Panc1 (cell line): Measurements from ENCODE around the gene FNDC10. TPM values are rescaled to one million over a fixed set of nuclear protein-coding genes. Genes with fewer than 3 reads are reported as not detected.

Experiments used
- ATAC-seq: fragments of 200-7000 bp; cut with Tn5 transposase; 2 replicates; pipeline ENCODE4 v1.9.1; 2020; ENCODE audit warnings: mild to moderate bottlenecking, moderate library complexity
- BruUV-seq: library from RNA; stranded (reverse); fragments of 400-500 nt; replicated peaks from 2 replicates; lab custom pipeline; 2021; lab: Mats Ljungman, UMichigan
- CTCF ChIA-PET: fragments of 300-600 bp; sonication (Branson Sonifier 250); formaldehyde crosslinking; loops from one replicate; lab custom pipeline; 2022; ENCODE audit warnings: antibody characterized with exemption; lab: Charles Lee
- POLR2A ChIA-PET: fragments of 300-600 bp; sonication (Branson Sonifier 250); formaldehyde crosslinking; loops from one replicate; lab custom pipeline; 2022; ENCODE audit warnings: antibody characterized with exemption; lab: Charles Lee
- DNase-seq: peaks from one replicate; pipeline ENCODE4 v3.0.0-alpha.2; 2010; ENCODE audit warnings: low read depth, low spot score
- H3K27ac ChIP-seq: 2 replicates; pipeline ENCODE4 v1.5.1; 2011; ENCODE audit warnings: mild to moderate bottlenecking, low read length, inconsistent platforms
- H3K27me3 ChIP-seq: fragments of 200-500 bp; sonication (Bioruptor generic); 2 replicates; pipeline ENCODE4 v1.6.0; 2014; ENCODE audit warnings: low read length, inconsistent platforms; ENCODE audit not compliant: control insufficient read depth, insufficient read depth
- H3K36me3 ChIP-seq: fragments of 200-500 bp; sonication (Bioruptor generic); 2 replicates; pipeline ENCODE4 v1.5.1; 2014; ENCODE audit warnings: inconsistent platforms, mild to moderate bottlenecking, low read length, moderate library complexity; ENCODE audit not compliant: control insufficient read depth, insufficient read depth
- H3K4me1 ChIP-seq: 2 replicates; pipeline ENCODE4 v1.5.1; 2011; ENCODE audit warnings: inconsistent platforms, mild to moderate bottlenecking, low read length, moderate library complexity; ENCODE audit not compliant: control insufficient read depth, insufficient read depth
- H3K4me3 ChIP-seq, 2 experiments: 2 replicates each; pipeline ENCODE4 v1.5.1; 2011 to 2012; ENCODE audit warnings: low read depth in 2 of 2, low read length in 2 of 2, mild to moderate bottlenecking in 2 of 2, inconsistent platforms in 1 of 2, moderate library complexity in 1 of 2
- H3K9me3 ChIP-seq: fragments of 200-500 bp; sonication (Bioruptor generic); 2 replicates; pipeline ENCODE4 v1.5.1; 2014; ENCODE audit warnings: low read depth, mild to moderate bottlenecking, inconsistent platforms, low read length, moderate library complexity; ENCODE audit not compliant: control insufficient read depth, insufficient read depth
- POLR2AphosphoS5 ChIP-seq: IDR thresholded peaks from 2 replicates; pipeline ENCODE4 v1.6.1; 2012; ENCODE audit warnings: mild to moderate bottlenecking, low read depth, low read length, moderate library complexity
- REST ChIP-seq, 2 experiments: IDR thresholded peaks; 2 replicates each; pipeline ENCODE4 v1.6.1; 2011 to 2012; ENCODE audit warnings: low read depth in 2 of 2, control low read depth in 1 of 2, low read length in 1 of 2, mild to moderate bottlenecking in 1 of 2, moderate library complexity in 1 of 2; ENCODE audit not compliant: insufficient read depth in 1 of 2
- SIN3A ChIP-seq: IDR thresholded peaks from 2 replicates; pipeline ENCODE4 v1.6.1; 2012; ENCODE audit warnings: low read depth, mild to moderate bottlenecking, low read length, moderate library complexity, borderline replicate concordance; ENCODE audit not compliant: insufficient read depth
- TCF7L2 ChIP-seq: IDR thresholded peaks from 2 replicates; pipeline ENCODE4 v1.6.1; 2011; ENCODE audit warnings: mild to moderate bottlenecking, low read depth, low read length, inconsistent platforms
- in situ Hi-C: cut with HindIII; loops from 2 replicates; pipeline ENCODE4 v1.10.0; 2016; ENCODE audit warnings: low sequenced_read_pairs, low pct_unique_long_range_greater_than_20kb
- intact Hi-C: fragments of 100-400 bp; cut with micrococcal nuclease; formaldehyde crosslinking; loops from one replicate; pipeline ENCODE4 v1.10.0; 2022; ENCODE audit not compliant: unreplicated experiment
- total RNA-seq: library from RNA; stranded (reverse); gene quantifications from one replicate; pipeline ENCODE4 v1.2.1, GENCODE V29; 2021; ENCODE audit not compliant: unreplicated experiment
- TF ChIP-seq, protein P1 (sequence below): fragments of 450-650 bp; IDR thresholded peaks from 2 replicates; pipeline ENCODE4 v1.5.1; 2017; ENCODE audit warnings: mild to moderate bottlenecking

FNDC10 gene
- total RNA-seq, 1 experiment from 2014 or later: 16.2 TPM

- intact Hi-C loops: no loop called here
- TF ChIP-seq POLR2AphosphoS5 (no peak), REST (IDR thresholded peaks at IDR 0.05; ENCODE audit: insufficient read depth in 1 of 2, low read depth in 2 of 2, low read length in 1 of 2) (no peak), TCF7L2 (no peak), SIN3A (no peak)
- TF ChIP-seq, protein P1, sequence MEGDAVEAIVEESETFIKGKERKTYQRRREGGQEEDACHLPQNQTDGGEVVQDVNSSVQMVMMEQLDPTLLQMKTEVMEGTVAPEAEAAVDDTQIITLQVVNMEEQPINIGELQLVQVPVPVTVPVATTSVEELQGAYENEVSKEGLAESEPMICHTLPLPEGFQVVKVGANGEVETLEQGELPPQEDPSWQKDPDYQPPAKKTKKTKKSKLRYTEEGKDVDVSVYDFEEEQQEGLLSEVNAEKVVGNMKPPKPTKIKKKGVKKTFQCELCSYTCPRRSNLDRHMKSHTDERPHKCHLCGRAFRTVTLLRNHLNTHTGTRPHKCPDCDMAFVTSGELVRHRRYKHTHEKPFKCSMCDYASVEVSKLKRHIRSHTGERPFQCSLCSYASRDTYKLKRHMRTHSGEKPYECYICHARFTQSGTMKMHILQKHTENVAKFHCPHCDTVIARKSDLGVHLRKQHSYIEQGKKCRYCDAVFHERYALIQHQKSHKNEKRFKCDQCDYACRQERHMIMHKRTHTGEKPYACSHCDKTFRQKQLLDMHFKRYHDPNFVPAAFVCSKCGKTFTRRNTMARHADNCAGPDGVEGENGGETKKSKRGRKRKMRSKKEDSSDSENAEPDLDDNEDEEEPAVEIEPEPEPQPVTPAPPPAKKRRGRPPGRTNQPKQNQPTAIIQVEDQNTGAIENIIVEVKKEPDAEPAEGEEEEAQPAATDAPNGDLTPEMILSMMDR: no peak
- ChIA-PET POLR2A (no interaction called here), CTCF (interaction anchor here (0.5 kb wide), 1 partner anchor 18 kb away, joined by 6 read pairs; no protein-coding TSS in a partner anchor)
- no TSS peak for BruUV-seq
- H3K27ac ChIP-seq: no peak overlapping the region
- in situ Hi-C loops: no loop called here
- ATAC-seq: no peak
- DNase-seq: no peak
- no peaks in the 10 kb centered on the region for H3K4me1 ChIP-seq
- no peaks in the 10 kb centered on the region for H3K27me3 ChIP-seq
- no peak overlapping the region for H3K4me3 ChIP-seq
- no peaks in the 10 kb centered on the region for H3K36me3 ChIP-seq
- H3K9me3 ChIP-seq: no peaks in the 10 kb centered on the region
Measured at GRCh38 chr1:1626207-1627141, 26.5 kb upstream of the FNDC10 start.

GRCh38 chr1:1625824-1626206, 25.9 kb upstream of the FNDC10 start:
- in situ Hi-C loops (no loop called here), intact Hi-C loops (no loop called here)
- BruUV-seq: no TSS peak
- no peaks in the 10 kb centered on the region for H3K9me3 ChIP-seq
- H3K36me3 ChIP-seq: no peaks in the 10 kb centered on the region
- H3K27me3 ChIP-seq: no peaks in the 10 kb centered on the region
- DNase-seq (no peak), ATAC-seq (no peak)
- no peak overlapping the region for H3K4me3 ChIP-seq
- H3K4me1 ChIP-seq: no peaks in the 10 kb centered on the region
- POLR2A ChIA-PET: no interaction called here
- CTCF ChIA-PET: interaction anchor here (0.5 kb wide), 1 partner anchor 17 kb away, joined by 6 read pairs; no protein-coding TSS in a partner anchor
- no peak for TF ChIP-seq REST (IDR thresholded peaks at IDR 0.05; ENCODE audit: insufficient read depth in 1 of 2, low read depth in 2 of 2, low read length in 1 of 2)
- no peak overlapping the region for H3K27ac ChIP-seq
